Pancreas (tissue), 10 donors: Measurements from ENCODE around the gene MAPK9. TPM values are rescaled to one million over a fixed set of nuclear protein-coding genes. Genes with fewer than 3 reads are reported as not detected.

ENCODE experiments used
- ATAC-seq, 4 donors: fragments of 200-7000 bp; cut with Tn5 transposase; one replicate each; pipeline versions ENCODE4 v1.8.0 to v1.9.1; 2020; ENCODE audit warnings: mild to moderate bottlenecking in 4 of 4, moderate library complexity in 4 of 4
- DNase-seq, 6 donors: peaks; one replicate each; pipeline ENCODE4 v3.0.0-alpha.2; 2020
- FAIRE-seq: peaks from 2 replicates; lab custom pipeline; 2012; peaks lifted over from hg19 to GRCh38; lab: Jason Lieb, UNC
- H3K27ac ChIP-seq, 4 donors: fragments of 200-600 bp; sonication (generic); 1 replicate in 3 of 4; 2 replicates in 1 of 4; pipeline versions ENCODE4 v1.5.0 to v1.8.0; 2020
- H3K27me3 ChIP-seq, 4 donors: fragments of 200-600 bp; one replicate each; pipeline ENCODE4 v1.8.0; 2021
- H3K36me3 ChIP-seq, 3 donors: fragments of 200-600 bp; sonication (generic) in 1 of 3; one replicate each; pipeline versions ENCODE4 v1.5.0 to v1.8.0; 2020 to 2021
- H3K4me1 ChIP-seq, 3 donors: fragments of 200-600 bp; one replicate each; pipeline ENCODE4 v1.8.0; 2021
- H3K4me3 ChIP-seq, 4 donors: fragments of 200-600 bp; sonication (generic) in 2 of 4; one replicate each; pipeline versions ENCODE4 v1.5.0 to v1.8.0; 2020 to 2021
- H3K9me3 ChIP-seq, 4 donors: fragments of 200-600 bp; one replicate each; pipeline ENCODE4 v1.8.0; 2021
- CTCF ChIP-seq, 4 donors: fragments of 200-600 bp; sonication (generic) in 3 of 4; IDR thresholded peaks; one replicate each; pipeline versions ENCODE4 v1.5.0 to v1.8.0; 2021; ENCODE audit warnings: antibody characterized with exemption in 4 of 4
- WGBS, 2 donors: extraction: QIAGEN DNeasy Blood & Tissue Kit; methylation state at CpG; one replicate each; pipeline ENCODE4 v1.1.7; 2013; 5-methylcytosine and 5-hydroxymethylcytosine counted together
- intact Hi-C, 3 donors: fragments of 100-400 bp; cut with DNase I; formaldehyde crosslinking; loops; one replicate each; pipeline versions ENCODE4 v1.11.1 to v1.14.2; 2022
- polyA plus RNA-seq, 2 donors: library from polyadenylated mRNA; stranded (reverse); fragments of 200-250 nt; gene quantifications; one replicate each; pipeline ENCODE4 v1.2.3, GENCODE V29; 2013
- total RNA-seq, 6 donors: library from RNA; stranded (reverse); fragmentation: NEBNext Ultra II Directional in 4 of 6; extraction: Animal tissue kit (Norgen Biotek cat#: 25700) in 4 of 6; gene quantifications; one replicate each; pipeline versions ENCODE4 v1.2.1 to v1.2.4, GENCODE V29; 2021 to 2023
- donor health status: healthy with polysubstance abuse.
- donor health status: DM: no; HTN: no; CAD: no; lungs with moderate emphysema.
- donor health status: DM: no; HTN: no; CAD: no.
- donor health status: control.
- donor health status: control.
- donor health status: Bipolar disorder and iron deficiency.
- donor health status: DM: yes; HTN: yes; CAD: no.
- donor health status: DM: no; HTN: no; CAD: no.
- donor health status: DM: no; HTN: no; CAD: no.
- donor health status: DM: yes; HTN: yes; CAD: no.

The MAPK9 gene
- total RNA-seq: 10 to 100 TPM; 25.9 to 40.3 (median 30.6) TPM
- 10 to 100 TPM; 10.7 to 18.6 TPM for polyA plus RNA-seq

- DNase-seq: peak; percentile 84 to 95 (median 88)
- 1% methylated on average over 62 to 122 of the region's 122 CpGs for WGBS, 2 donors
- peak within 1 kb of the TSS; percentile 78 to 100 (median 91) for H3K4me3 ChIP-seq
- ATAC-seq: peak; percentile 75 to 84 (median 82)
- no peak for TF ChIP-seq CTCF (IDR thresholded peaks at IDR 0.05)
- H3K27ac ChIP-seq: peak within 1 kb of the TSS; percentile 83 to 90 (median 88)
- intact Hi-C loops: loop anchor here in 1 of 3 donors (5.0 kb wide), 1 partner anchor 175 kb away; no protein-coding TSS in a partner anchor
- peaks cover 14 to 33% (median 15%) of the 10 kb centered on the region in 3 donors for H3K4me1 ChIP-seq
- H3K9me3 ChIP-seq: no peaks in the 10 kb centered on the region
- no peaks in the 10 kb centered on the region for H3K36me3 ChIP-seq
- no peaks in the 10 kb centered on the region for H3K27me3 ChIP-seq
- no peak for FAIRE-seq
Observed at GRCh38 chr5:180291943-180292831, at the start of gene MAPK9. Gene MAPK9 (minus strand): TSS chr5:180292083. CDS start chr5:180280561, 11,522 bp downstream.

GRCh38 chr5:180341595-180341994, 49.7 kb upstream of the MAPK9 start:
- ATAC-seq (no peak), DNase-seq (no peak), FAIRE-seq (no peak)
- WGBS, 2 donors: 91% methylated on average over 8 of the region's 8 CpGs
- no peaks in the 10 kb centered on the region for H3K27me3 ChIP-seq
- no peaks in the 10 kb centered on the region for H3K36me3 ChIP-seq
- TF ChIP-seq CTCF (IDR thresholded peaks at IDR 0.05): no peak
- intact Hi-C loops: no loop called here
- no peaks in the 10 kb centered on the region for H3K4me1 ChIP-seq
- H3K9me3 ChIP-seq: no peaks in the 10 kb centered on the region
- no peak overlapping the region for H3K27ac ChIP-seq
- H3K4me3 ChIP-seq: no peak overlapping the region

GRCh38 chr5:180340856-180341255, 49.0 kb upstream of the MAPK9 start:
- FAIRE-seq: no peak

GRCh38 chr5:180339583-180340183, 47.8 kb upstream of the MAPK9 start:
- intact Hi-C loops: no loop called here
- WGBS, 2 donors: 80 to 84% methylated on average over 7 of the region's 7 CpGs
- Histone ChIP-seq H3K27ac (no peak overlapping the region), H3K36me3 (no peaks in the 10 kb centered on the region), H3K27me3 (no peaks in the 10 kb centered on the region), H3K4me1 (no peaks in the 10 kb centered on the region), H3K4me3 (no peak overlapping the region), H3K9me3 (no peaks in the 10 kb centered on the region)
- no peak for TF ChIP-seq CTCF (IDR thresholded peaks at IDR 0.05)
- FAIRE-seq: no peak
- no peak for ATAC-seq
- no peak for DNase-seq

More at GRCh38 chr5:180340856-180341255, 49.0 kb upstream of the MAPK9 start:
- Histone ChIP-seq H3K27ac (no peak overlapping the region), H3K27me3 (no peaks in the 10 kb centered on the region), H3K9me3 (no peaks in the 10 kb centered on the region), H3K36me3 (no peaks in the 10 kb centered on the region), H3K4me1 (no peaks in the 10 kb centered on the region), H3K4me3 (no peak overlapping the region)
- intact Hi-C loops: no loop called here
- DNase-seq: no peak
- ATAC-seq: no peak
- WGBS, 2 donors: 83% methylated on average over 9 of the region's 9 CpGs
- TF ChIP-seq CTCF (IDR thresholded peaks at IDR 0.05): no peak
